ENCODE results near the gene DEFB132. TPM values are rescaled to one million over a fixed set of nuclear protein-coding genes. Genes with fewer than 3 reads are reported as not detected.
A peak's percentile ranks its signal among the peaks of the same experiment; 100 is the strongest.
"Not testable (repeated sequence)": the region's sequence is repeated elsewhere in the genome, so short reads cannot be mapped to it uniquely, and the experiment has no call there.

Gene DEFB132
- total and polyA plus RNA-seq, 2 donors (not counting 1 experiment from before 2014, with no cell fraction given), result not detected

DNA sequence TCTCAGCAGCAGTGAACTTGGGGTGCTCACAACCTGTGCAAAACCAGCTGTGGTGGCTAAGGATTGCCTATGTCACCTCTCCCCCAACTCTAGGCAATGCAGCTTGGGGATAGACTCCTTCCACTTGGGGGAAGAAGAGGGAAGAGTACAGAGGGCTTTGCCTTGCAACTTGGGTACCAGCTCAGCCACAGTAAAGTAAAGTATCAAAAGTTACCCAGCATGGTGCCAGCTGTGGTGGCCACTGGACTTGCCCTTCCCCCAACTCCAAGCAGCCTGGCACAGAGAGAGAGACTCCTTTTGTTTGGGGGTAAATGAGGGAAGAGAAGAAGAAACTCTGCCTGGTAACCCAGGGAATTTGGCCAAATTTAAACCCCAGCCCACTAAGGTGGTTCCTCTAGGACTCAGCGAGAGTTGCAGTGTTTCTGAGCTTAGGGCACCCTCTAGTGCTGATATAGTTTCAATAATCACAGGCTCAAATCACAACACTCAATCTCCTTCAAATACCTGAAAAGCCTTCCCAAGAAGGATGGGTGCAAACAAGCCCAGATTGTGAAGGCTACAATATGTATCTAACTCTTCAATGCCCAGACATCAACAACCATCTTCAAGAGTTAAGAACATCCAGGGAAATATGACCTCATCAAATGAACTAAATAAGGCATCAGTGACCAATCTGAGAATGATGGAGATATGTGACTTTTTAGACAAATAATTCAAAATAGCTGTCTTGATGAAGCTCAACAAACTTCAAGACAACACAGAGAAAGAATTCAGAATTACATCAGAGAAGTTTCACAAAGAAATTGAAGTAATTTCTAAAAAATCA is 38.0 kb upstream of the DEFB132 start:
- H3K27me3 ChIP-seq (ENCODE audit: control insufficient read depth, insufficient read depth, low read length), result no peaks in the 10 kb centered on the region

DNA sequence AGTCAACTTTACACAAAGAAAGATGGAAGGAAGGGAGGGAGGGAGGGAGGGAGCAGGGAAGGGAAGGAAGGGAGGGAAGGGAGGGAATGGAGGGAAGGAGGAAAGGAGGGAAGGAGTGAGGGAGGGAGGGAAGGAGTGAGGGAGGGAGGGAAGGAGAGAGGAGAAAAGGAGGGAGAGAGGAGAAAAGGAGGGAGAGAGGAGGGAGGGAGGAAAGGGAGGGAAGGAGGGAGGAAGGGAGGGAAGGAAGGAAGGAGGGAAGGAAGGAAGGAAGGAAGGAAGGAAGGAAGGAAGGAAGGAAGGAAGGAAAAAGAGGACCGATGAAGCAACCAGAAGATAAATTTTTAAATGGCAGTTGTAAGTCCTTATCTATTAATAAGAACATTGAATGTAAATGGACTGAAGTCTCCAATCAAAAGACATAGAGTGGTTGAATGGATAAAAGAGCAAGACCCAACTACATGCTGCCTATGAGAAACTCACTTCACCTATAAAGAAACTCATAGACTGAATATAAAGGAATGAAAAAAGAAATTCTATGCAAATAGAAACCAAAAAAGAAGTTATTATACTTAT is 36.2 kb upstream of the DEFB132 start:
- Histone ChIP-seq H3K4me3 (replicated peaks in 1 of 4; ENCODE audit: control extremely low read depth in 1 of 4, insufficient read depth in 1 of 4, low read depth in 3 of 4, low read length in 4 of 4) (no peak overlapping the region), H3K4me1 (ENCODE audit: control insufficient read depth, extremely low read depth, insufficient read depth, low read length) (no peaks in the 10 kb centered on the region), H3K36me3 (ENCODE audit: control insufficient read depth, insufficient read depth, low read length) (no peaks in the 10 kb centered on the region), H3K4me2 (ENCODE audit: extremely low read depth, insufficient read depth, low read length) (no peak overlapping the region), H3K27me3 (ENCODE audit: control insufficient read depth, insufficient read depth, low read length) (no peaks in the 10 kb centered on the region), H4K20me1 (ENCODE audit: control insufficient read depth, extremely low read depth, insufficient read depth, low read length) (no peaks in the 10 kb centered on the region), H3K27ac (ENCODE audit: insufficient read depth, low read length) (no peak overlapping the region), H3K79me2 (ENCODE audit: control insufficient read depth, insufficient read depth, low read length) (no peaks in the 10 kb centered on the region), H3K9me3 (ENCODE audit: control insufficient read depth, insufficient read depth, low read depth, low read length) (no peaks in the 10 kb centered on the region), H3K9ac (ENCODE audit: insufficient read depth, low read length) (no peak overlapping the region), H2AFZ (ENCODE audit: low read length) (no peak overlapping the region)
- TF ChIP-seq EZH2 (IDR thresholded peaks at IDR 0.05; ENCODE audit: low read length, missing control alignments), result no peak
- no peak for TF ChIP-seq CTCF (conservative IDR thresholded peaks at IDR 0.05 in 1 of 2, IDR thresholded peaks at IDR 0.05 in 1 of 2; ENCODE audit: low read depth in 1 of 2, low read length in 2 of 2)
- no peak for DNase-seq (ENCODE audit: low read depth in 2 of 2)

More for the DNA sequence above, 38.0 kb upstream of the DEFB132 start:
- H3K9me3 ChIP-seq (ENCODE audit: control insufficient read depth, insufficient read depth, low read depth, low read length), result no peaks in the 10 kb centered on the region
- H3K79me2 ChIP-seq (ENCODE audit: control insufficient read depth, insufficient read depth, low read length), result no peaks in the 10 kb centered on the region
- H2AFZ ChIP-seq (ENCODE audit: low read length), result no peak overlapping the region
- no peak overlapping the region for H3K4me3 ChIP-seq (replicated peaks in 1 of 4; ENCODE audit: control extremely low read depth in 1 of 4, insufficient read depth in 1 of 4, low read depth in 3 of 4, low read length in 4 of 4)
- no peak overlapping the region for H3K9ac ChIP-seq (ENCODE audit: insufficient read depth, low read length)
- peak; percentile 0 to 22 for DNase-seq (ENCODE audit: low read depth in 2 of 2)
- H3K4me1 ChIP-seq (ENCODE audit: control insufficient read depth, extremely low read depth, insufficient read depth, low read length), result no peaks in the 10 kb centered on the region
- no peak overlapping the region for H3K4me2 ChIP-seq (ENCODE audit: extremely low read depth, insufficient read depth, low read length)
- H3K27ac ChIP-seq (ENCODE audit: insufficient read depth, low read length), result no peak overlapping the region
- TF ChIP-seq CTCF (conservative IDR thresholded peaks at IDR 0.05 in 1 of 2, IDR thresholded peaks at IDR 0.05 in 1 of 2; ENCODE audit: low read depth in 1 of 2, low read length in 2 of 2) (peak; percentile 28 to 33), EZH2 (IDR thresholded peaks at IDR 0.05; ENCODE audit: low read length, missing control alignments) (no peak)
- no peaks in the 10 kb centered on the region for H4K20me1 ChIP-seq (ENCODE audit: control insufficient read depth, extremely low read depth, insufficient read depth, low read length)
- H3K36me3 ChIP-seq (ENCODE audit: control insufficient read depth, insufficient read depth, low read length), result no peaks in the 10 kb centered on the region

DNA sequence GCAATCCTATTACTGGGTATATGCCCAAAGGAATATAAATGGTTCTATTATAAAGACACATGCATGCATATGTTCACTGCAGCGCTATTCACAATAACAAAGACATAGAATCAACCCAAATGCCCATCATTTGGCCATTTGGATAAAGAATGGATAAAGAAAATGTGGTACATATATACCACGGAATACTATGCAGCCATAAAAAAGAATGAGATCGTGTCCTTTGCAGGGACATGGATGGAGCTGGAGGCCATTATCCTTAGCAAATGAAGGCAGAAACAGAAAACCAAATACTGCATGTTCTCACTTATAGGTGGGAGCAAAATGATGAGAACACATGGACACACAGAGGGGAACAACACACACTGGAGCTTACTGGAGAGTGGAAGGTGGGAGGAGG is 31.6 kb upstream of the DEFB132 start:
- not testable (repeated sequence) for H3K4me1 ChIP-seq (ENCODE audit: control insufficient read depth, extremely low read depth, insufficient read depth, low read length); DNase-seq (ENCODE audit: low read depth in 2 of 2); H3K27ac ChIP-seq (ENCODE audit: insufficient read depth, low read length); H2AFZ ChIP-seq (ENCODE audit: low read length); H3K4me2 ChIP-seq (ENCODE audit: extremely low read depth, insufficient read depth, low read length); H3K79me2 ChIP-seq (ENCODE audit: control insufficient read depth, insufficient read depth, low read length); H3K9me3 ChIP-seq (ENCODE audit: control insufficient read depth, insufficient read depth, low read depth, low read length); H3K9ac ChIP-seq (ENCODE audit: insufficient read depth, low read length); H3K4me3 ChIP-seq (replicated peaks in 1 of 4; ENCODE audit: control extremely low read depth in 1 of 4, insufficient read depth in 1 of 4, low read depth in 3 of 4, low read length in 4 of 4); H3K27me3 ChIP-seq (ENCODE audit: control insufficient read depth, insufficient read depth, low read length); H3K36me3 ChIP-seq (ENCODE audit: control insufficient read depth, insufficient read depth, low read length); H4K20me1 ChIP-seq (ENCODE audit: control insufficient read depth, extremely low read depth, insufficient read depth, low read length)

Data from fibroblast of lung (primary cell).